ENCODE measurements around the gene MRPL40.
A peak's percentile ranks its signal among the peaks of the same experiment; 100 is the strongest.

MRPL40 gene

DNA sequence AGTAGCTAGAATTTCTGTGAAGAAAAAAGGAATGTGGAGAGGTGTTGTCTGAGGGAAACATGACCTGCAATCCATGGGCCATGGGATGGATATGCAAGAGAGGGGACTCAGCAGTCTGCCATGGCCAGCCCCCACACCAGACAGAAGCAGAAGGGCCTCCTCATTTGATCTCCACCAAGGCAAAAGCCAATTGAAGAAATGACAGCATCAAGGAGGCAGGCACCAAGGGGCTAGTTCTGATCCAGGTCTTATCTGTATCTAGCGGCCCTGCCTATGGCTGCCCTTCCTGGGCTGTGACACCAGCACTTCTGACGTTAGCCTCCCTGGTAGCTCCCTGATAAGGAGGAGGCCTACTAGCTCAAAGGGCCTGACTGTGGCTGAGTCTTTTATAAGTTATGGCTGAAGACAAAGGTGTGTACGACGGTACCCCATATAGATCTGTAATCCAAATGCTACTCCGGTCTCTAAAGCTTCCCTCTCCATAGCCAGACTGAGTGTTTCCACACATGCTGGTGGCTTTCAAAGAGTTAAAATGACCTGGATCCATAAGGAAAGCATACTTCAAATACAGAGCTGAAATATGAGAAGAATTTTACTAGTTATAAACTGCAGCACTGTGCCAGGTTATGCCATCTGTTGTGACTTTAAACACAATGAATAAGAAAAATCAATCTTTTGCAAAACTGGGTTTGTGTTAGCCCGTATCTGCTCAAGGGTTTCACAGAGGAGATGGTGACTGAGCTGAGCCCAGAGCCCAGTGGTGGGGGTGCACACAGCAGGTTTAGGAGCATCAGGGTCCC is 35.2 kb upstream of the MRPL40 start:
- H3K36me3 Mint-ChIP-seq (ENCODE audit: low read depth), result peaks cover 42% of the 10 kb centered on the region
- DNase-seq, result no peak

GRCh38 chr22:19397734-19398104 is 34.6 kb upstream of the MRPL40 start:
- TF ChIP-seq, protein P1, sequence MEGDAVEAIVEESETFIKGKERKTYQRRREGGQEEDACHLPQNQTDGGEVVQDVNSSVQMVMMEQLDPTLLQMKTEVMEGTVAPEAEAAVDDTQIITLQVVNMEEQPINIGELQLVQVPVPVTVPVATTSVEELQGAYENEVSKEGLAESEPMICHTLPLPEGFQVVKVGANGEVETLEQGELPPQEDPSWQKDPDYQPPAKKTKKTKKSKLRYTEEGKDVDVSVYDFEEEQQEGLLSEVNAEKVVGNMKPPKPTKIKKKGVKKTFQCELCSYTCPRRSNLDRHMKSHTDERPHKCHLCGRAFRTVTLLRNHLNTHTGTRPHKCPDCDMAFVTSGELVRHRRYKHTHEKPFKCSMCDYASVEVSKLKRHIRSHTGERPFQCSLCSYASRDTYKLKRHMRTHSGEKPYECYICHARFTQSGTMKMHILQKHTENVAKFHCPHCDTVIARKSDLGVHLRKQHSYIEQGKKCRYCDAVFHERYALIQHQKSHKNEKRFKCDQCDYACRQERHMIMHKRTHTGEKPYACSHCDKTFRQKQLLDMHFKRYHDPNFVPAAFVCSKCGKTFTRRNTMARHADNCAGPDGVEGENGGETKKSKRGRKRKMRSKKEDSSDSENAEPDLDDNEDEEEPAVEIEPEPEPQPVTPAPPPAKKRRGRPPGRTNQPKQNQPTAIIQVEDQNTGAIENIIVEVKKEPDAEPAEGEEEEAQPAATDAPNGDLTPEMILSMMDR (IDR thresholded peaks at IDR 0.05), result no peak
- peaks cover 42% of the 10 kb centered on the region for H3K36me3 Mint-ChIP-seq (ENCODE audit: low read depth)
- no peak for DNase-seq

More for the DNA sequence above, 35.2 kb upstream of the MRPL40 start:
- no peak overlapping the region for H3K27ac Mint-ChIP-seq
- no peaks in the 10 kb centered on the region for H3K9me3 Mint-ChIP-seq
- H3K4me1 Mint-ChIP-seq, result no peaks in the 10 kb centered on the region
- TF ChIP-seq, protein P1 (IDR thresholded peaks at IDR 0.05), result no peak
- peaks cover 2% of the 10 kb centered on the region for H3K27me3 Mint-ChIP-seq (ENCODE audit: low read depth, poor library complexity)
- H3K4me3 Mint-ChIP-seq, result no peak overlapping the region

GRCh38 chr22:19398206-19398605 is 34.1 kb upstream of the MRPL40 start:
- DNase-seq, result no peak
- H3K4me3 Mint-ChIP-seq, result no peak overlapping the region
- no peaks in the 10 kb centered on the region for H3K4me1 Mint-ChIP-seq
- no peak overlapping the region for H3K27ac Mint-ChIP-seq
- no peaks in the 10 kb centered on the region for H3K9me3 Mint-ChIP-seq
- TF ChIP-seq, protein P1 (IDR thresholded peaks at IDR 0.05), result no peak
- H3K27me3 Mint-ChIP-seq (ENCODE audit: low read depth, poor library complexity), result peaks cover 2% of the 10 kb centered on the region
- peaks cover 42% of the 10 kb centered on the region for H3K36me3 Mint-ChIP-seq (ENCODE audit: low read depth)

More at GRCh38 chr22:19397734-19398104, 34.6 kb upstream of the MRPL40 start:
- Mint-ChIP-seq H3K4me3 (no peak overlapping the region), H3K27me3 (ENCODE audit: low read depth, poor library complexity) (peaks cover 2% of the 10 kb centered on the region), H3K9me3 (no peaks in the 10 kb centered on the region), H3K27ac (no peak overlapping the region), H3K4me1 (no peaks in the 10 kb centered on the region)

DNA sequence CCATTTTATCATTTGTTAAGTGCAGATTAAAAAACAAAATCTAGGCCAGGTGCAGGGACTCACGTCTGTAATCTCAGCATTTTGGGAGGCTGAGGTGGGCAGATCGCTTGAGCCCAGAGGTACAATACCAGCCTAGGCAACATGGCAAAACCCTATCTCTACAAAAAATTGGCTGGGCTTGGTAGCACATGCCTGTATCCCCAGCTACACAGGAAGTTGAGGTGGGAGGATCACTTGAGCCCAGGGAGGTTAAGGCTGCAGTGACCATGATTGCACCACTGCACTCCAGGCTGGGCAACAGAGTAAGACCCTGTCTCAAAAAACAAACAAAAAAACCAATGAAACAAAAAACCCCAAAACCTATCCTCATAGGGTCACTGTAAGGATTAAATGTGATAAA is 33.7 kb upstream of the MRPL40 start:
- H3K4me1 Mint-ChIP-seq, result no peaks in the 10 kb centered on the region
- no peaks in the 10 kb centered on the region for H3K9me3 Mint-ChIP-seq
- peaks cover 39% of the 10 kb centered on the region for H3K36me3 Mint-ChIP-seq (ENCODE audit: low read depth)
- H3K27ac Mint-ChIP-seq, result no peak overlapping the region
- no peak for DNase-seq
- TF ChIP-seq, protein P1 (IDR thresholded peaks at IDR 0.05), result no peak
- no peak overlapping the region for H3K4me3 Mint-ChIP-seq
- peaks cover 2% of the 10 kb centered on the region for H3K27me3 Mint-ChIP-seq (ENCODE audit: low read depth, poor library complexity)

GRCh38 chr22:19400881-19401280 is 31.5 kb upstream of the MRPL40 start:
- TF ChIP-seq, protein P1 (IDR thresholded peaks at IDR 0.05), result no peak
- peak overlapping the region; percentile 79 for H3K27ac Mint-ChIP-seq

DNA sequence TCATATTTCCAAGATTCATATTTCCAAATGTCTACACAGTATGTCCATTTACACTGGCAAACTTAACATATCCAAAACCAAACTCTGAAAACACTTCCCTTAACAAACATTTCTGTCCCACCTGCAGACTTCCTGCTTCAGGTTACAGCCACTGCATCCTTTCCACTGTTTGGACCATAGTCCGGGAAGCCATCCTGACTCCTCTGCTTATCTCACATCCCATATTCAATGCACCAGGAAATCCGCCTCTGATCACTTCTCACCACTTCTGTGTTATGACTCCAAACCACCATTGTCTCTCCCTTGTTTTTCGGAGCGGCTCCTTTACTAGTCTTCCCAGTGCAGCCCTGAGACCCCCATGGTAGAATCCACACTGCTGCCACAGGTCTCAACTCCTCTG is 30.9 kb upstream of the MRPL40 start:
- Mint-ChIP-seq H3K27ac (peak overlapping the region; percentile 5), H3K36me3 (ENCODE audit: low read depth) (peaks cover 50% of the 10 kb centered on the region), H3K9me3 (no peaks in the 10 kb centered on the region), H3K4me3 (no peak overlapping the region), H3K27me3 (ENCODE audit: low read depth, poor library complexity) (peaks cover 2% of the 10 kb centered on the region), H3K4me1 (no peaks in the 10 kb centered on the region)
- TF ChIP-seq, protein P1 (IDR thresholded peaks at IDR 0.05), result no peak
- DNase-seq, result no peak

More at GRCh38 chr22:19400881-19401280, 31.5 kb upstream of the MRPL40 start:
- Mint-ChIP-seq H3K36me3 (ENCODE audit: low read depth) (peaks cover 45% of the 10 kb centered on the region), H3K4me3 (no peak overlapping the region), H3K4me1 (no peaks in the 10 kb centered on the region), H3K27me3 (ENCODE audit: low read depth, poor library complexity) (peaks cover 2% of the 10 kb centered on the region), H3K9me3 (no peaks in the 10 kb centered on the region)
- DNase-seq, result no peak

Measured in nephron progenitor cell (in vitro differentiated cells).